Tibial nerve (tissue), 4 donors: ENCODE data around the gene RPS6KA2.

Experiments
- EP300 ChIP-seq, 2 donors: sonication (generic); formaldehyde crosslinking; IDR thresholded peaks; one replicate each; pipeline ENCODE4 v1.6.1; 2017; ENCODE audit warnings: antibody characterized with exemption in 2 of 2, mild to moderate bottlenecking in 1 of 2
- POLR2A ChIP-seq, 2 donors: fragments of 450-650 bp; IDR thresholded peaks; one replicate each; pipeline ENCODE4 v1.6.1; 2017; ENCODE audit warnings: antibody characterized with exemption in 2 of 2, mild to moderate bottlenecking in 2 of 2, moderate library complexity in 2 of 2
- TF ChIP-seq, protein P1 (sequence below), 5 experiments: fragments of 200-600 bp in 3 of 5; fragments of 450-650 bp in 2 of 5; sonication (generic) in 3 of 5; IDR thresholded peaks; one replicate each; pipeline ENCODE4 v1.5.1; 2016 to 2019; ENCODE audit warnings: antibody characterized with exemption in 5 of 5, mild to moderate bottlenecking in 3 of 5, moderate library complexity in 2 of 5

GRCh38 chr6:166526937-166527336, 100.1 kb downstream of the RPS6KA2 start:
- TF ChIP-seq, protein P1, sequence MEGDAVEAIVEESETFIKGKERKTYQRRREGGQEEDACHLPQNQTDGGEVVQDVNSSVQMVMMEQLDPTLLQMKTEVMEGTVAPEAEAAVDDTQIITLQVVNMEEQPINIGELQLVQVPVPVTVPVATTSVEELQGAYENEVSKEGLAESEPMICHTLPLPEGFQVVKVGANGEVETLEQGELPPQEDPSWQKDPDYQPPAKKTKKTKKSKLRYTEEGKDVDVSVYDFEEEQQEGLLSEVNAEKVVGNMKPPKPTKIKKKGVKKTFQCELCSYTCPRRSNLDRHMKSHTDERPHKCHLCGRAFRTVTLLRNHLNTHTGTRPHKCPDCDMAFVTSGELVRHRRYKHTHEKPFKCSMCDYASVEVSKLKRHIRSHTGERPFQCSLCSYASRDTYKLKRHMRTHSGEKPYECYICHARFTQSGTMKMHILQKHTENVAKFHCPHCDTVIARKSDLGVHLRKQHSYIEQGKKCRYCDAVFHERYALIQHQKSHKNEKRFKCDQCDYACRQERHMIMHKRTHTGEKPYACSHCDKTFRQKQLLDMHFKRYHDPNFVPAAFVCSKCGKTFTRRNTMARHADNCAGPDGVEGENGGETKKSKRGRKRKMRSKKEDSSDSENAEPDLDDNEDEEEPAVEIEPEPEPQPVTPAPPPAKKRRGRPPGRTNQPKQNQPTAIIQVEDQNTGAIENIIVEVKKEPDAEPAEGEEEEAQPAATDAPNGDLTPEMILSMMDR (IDR thresholded peaks at IDR 0.05), result no peak
- no peak for TF ChIP-seq POLR2A (IDR thresholded peaks at IDR 0.05)
- TF ChIP-seq EP300 (IDR thresholded peaks at IDR 0.05), result no peak
